Activated CD4-positive, alpha-beta T cell treated with anti-CD3 and anti-CD28 coated beads, Interleukin-2, amount 50 U/mL, for 48 hours (primary cell): ENCODE results near the gene SDC4.
"Not testable (repeated sequence)": the region's sequence is repeated elsewhere in the genome, so short reads cannot be mapped to it uniquely, and the experiment has no call there.

Experiments
- DNase-seq, 2 experiments: peaks; one replicate each; pipeline ENCODE4 v3.0.0-alpha.2; 2020

The SDC4 gene

GRCh38 chr20:45363611-45364492, 15.6 kb upstream of the SDC4 start:
- no peak for DNase-seq

- DNase-seq = peak; percentile 99
Measured at GRCh38 chr20:45362804-45363610, 14.8 kb upstream of the SDC4 start, which contains the start of gene SYS1. TSS of gene SYS1 (plus strand) at chr20:45363156. CDS start at chr20:45363532, 376 bp downstream.

- DNase-seq = no peak
Measured at GRCh38 chr20:45361793-45362192, 13.6 kb upstream of the SDC4 start.

GRCh38 chr20:45359406-45360148, 11.4 kb upstream of the SDC4 start:
- DNase-seq = no peak

GRCh38 chr20:45359069-45359405, 10.8 kb upstream of the SDC4 start:
- no peak for DNase-seq

GRCh38 chr20:45358282-45359068, 10.3 kb upstream of the SDC4 start:
- DNase-seq = no peak

- DNase-seq = peak in 1 of 2 experiments; percentile 20
Measured at GRCh38 chr20:45355209-45356084, 7.2 kb upstream of the SDC4 start.

GRCh38 chr20:45354423-45355208, 6.4 kb upstream of the SDC4 start:
- peak; percentile 36 to 54 for DNase-seq

GRCh38 chr20:45353746-45354145, 5.5 kb upstream of the SDC4 start:
- no peak for DNase-seq

GRCh38 chr20:45352729-45353128, 4.5 kb upstream of the SDC4 start:
- DNase-seq = no peak

- not testable (repeated sequence) for DNase-seq
Measured at GRCh38 chr20:45350795-45351194, 2.6 kb upstream of the SDC4 start.

- DNase-seq = no peak
Measured at GRCh38 chr20:45350217-45350616, 2.0 kb upstream of the SDC4 start.

- no peak for DNase-seq
Measured at GRCh38 chr20:45347297-45347935, 808 bp downstream of the SDC4 start.

GRCh38 chr20:45346851-45347250, 1.4 kb downstream of the SDC4 start:
- DNase-seq = no peak

GRCh38 chr20:45346291-45346718, 1.9 kb downstream of the SDC4 start:
- DNase-seq = no peak

- DNase-seq = no peak
Measured at GRCh38 chr20:45345104-45345936, 2.9 kb downstream of the SDC4 start.

- DNase-seq = peak in 1 of 2 experiments; percentile 22
Measured at GRCh38 chr20:45344168-45344860, 3.9 kb downstream of the SDC4 start.

- DNase-seq = no peak
Measured at GRCh38 chr20:45343532-45344167, 4.6 kb downstream of the SDC4 start.
